H54 (cell line): ENCODE results near the gene ABHD15.

Experiments
- DNase-seq: peaks from one replicate; pipeline ENCODE4 v3.0.0; 2011; ENCODE audit warnings: low spot score, mixed read lengths; ENCODE audit not compliant: insufficient read length
- FAIRE-seq: peaks from 3 replicates; lab custom pipeline; 2011; peaks lifted over from hg19 to GRCh38; lab: Jason Lieb, UNC
- POLR2A ChIP-seq: IDR thresholded peaks from 2 replicates; pipeline ENCODE4 v1.6.1; 2011; ENCODE audit warnings: low read depth, mild to moderate bottlenecking, low read length

ABHD15 gene

GRCh38 chr17:29582772-29583171, 15.9 kb upstream of the ABHD15 start:
- FAIRE-seq (no peak), DNase-seq (no peak)
- TF ChIP-seq POLR2A, result no peak

- no peak for FAIRE-seq
- no peak for DNase-seq
- no peak for TF ChIP-seq POLR2A
These were observed 15.5 kb upstream of the ABHD15 start for GRCh38 chr17:29582254-29582765.

DNA sequence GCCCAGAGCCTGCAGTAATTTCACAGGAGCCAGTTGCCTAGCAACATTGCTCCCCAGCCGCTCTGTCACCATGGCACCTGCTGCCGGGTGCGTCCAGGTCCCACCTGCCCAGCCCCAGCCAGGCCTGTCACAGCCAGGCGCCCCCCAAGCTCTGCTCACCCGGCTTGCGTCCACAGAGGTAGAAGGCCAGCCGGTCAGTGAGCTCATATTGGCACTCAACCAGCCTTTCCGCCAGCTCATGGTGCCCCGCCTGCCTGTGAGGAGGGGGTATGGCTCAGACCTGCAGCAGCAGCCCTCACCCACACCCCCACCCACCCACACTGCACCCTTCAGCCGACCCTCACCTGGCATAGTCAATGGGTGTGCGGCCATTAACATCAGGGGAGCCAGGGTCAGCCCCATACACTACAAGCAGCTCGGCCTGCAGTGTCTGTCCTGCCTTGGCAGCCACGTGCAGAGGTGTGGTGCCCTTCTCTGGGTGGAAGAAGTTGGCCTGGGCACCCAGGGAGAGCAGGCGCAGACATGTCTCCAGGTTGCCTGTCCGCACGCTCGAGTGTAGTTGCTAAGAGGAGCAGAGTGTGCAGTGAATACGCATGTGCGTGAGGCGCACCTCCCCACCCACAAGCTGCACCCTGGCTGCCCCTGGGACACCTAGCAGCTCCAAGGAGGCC, 14.9 kb upstream of the ABHD15 start:
- TF ChIP-seq POLR2A, result no peak
- FAIRE-seq, result no peak
- DNase-seq, result no peak

DNA sequence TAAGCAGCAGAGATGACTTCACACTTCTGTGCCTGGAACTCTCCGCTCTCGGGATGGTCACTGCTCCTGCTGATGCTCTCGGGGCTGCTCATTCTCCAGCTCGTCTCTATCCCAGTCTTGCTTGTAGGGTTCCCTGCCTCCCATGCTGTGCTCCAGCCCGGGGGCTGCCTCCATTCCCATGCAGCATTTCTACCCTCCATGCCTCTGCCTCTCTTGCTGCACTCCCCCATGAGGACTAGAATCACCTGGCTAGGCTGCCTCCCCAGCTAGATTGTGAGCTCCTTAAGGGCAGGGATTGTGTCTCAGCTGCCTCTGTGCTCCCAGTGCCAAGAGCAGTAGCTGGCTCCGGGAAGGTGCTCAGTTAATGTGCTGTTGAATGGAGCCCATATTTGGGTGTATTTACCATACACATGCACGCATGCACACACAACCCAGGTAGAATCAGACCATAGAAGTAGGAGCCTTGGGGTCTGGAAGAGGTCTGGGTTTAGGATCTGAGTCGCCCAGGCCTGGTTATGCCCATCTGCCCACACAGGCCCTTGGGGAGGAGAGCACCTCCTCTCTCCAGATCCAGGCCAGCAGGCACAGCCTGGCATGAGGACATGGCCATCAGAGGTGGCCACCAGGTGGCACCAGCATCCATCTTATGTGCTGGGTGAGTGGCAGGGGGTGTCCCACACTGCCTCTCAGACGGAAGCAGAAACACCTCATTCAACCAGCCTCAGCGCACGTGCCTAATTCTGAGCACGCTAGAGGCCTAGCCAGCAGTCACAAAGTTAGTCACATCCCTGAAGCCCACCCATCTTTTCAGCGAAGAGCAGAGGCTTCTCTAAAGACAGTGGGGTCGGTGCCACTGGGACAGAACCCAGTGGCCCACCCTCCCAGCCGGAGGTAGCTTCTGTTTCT, 13.3 kb upstream of the ABHD15 start:
- FAIRE-seq (no peak), DNase-seq (peak; percentile 79)
- TF ChIP-seq POLR2A, result no peak

- no peak for TF ChIP-seq POLR2A
- no peak for FAIRE-seq
These were observed 12.0 kb upstream of the ABHD15 start for GRCh38 chr17:29578626-29579485.

GRCh38 chr17:29577385-29578211, 10.8 kb upstream of the ABHD15 start:
- DNase-seq (no peak), FAIRE-seq (no peak)
- TF ChIP-seq POLR2A, result no peak

More at GRCh38 chr17:29578626-29579485, 12.0 kb upstream of the ABHD15 start:
- no peak for DNase-seq

DNA sequence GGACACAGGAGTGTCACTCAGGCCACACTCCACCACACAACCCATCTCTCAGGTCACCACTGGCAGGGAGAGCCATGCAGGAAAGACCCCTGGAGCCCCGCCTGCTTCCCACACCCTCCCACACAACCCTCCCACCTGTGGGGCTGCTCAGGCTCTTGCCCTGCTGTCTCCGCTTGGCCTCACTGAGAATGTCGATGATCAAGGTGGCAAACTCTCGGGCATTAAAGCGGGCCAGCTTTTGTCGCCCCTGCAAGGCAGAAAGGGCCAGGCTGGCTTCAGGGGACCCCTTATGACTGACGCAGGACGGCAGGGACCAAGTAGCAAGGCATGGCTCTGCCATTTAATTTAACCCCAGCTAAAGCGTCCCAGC, 10.1 kb upstream of the ABHD15 start:
- FAIRE-seq (no peak), DNase-seq (no peak)
- no peak for TF ChIP-seq POLR2A

GRCh38 chr17:29576214-29577000, 9.6 kb upstream of the ABHD15 start:
- TF ChIP-seq POLR2A, result no peak
- FAIRE-seq (no peak), DNase-seq (no peak)

DNA sequence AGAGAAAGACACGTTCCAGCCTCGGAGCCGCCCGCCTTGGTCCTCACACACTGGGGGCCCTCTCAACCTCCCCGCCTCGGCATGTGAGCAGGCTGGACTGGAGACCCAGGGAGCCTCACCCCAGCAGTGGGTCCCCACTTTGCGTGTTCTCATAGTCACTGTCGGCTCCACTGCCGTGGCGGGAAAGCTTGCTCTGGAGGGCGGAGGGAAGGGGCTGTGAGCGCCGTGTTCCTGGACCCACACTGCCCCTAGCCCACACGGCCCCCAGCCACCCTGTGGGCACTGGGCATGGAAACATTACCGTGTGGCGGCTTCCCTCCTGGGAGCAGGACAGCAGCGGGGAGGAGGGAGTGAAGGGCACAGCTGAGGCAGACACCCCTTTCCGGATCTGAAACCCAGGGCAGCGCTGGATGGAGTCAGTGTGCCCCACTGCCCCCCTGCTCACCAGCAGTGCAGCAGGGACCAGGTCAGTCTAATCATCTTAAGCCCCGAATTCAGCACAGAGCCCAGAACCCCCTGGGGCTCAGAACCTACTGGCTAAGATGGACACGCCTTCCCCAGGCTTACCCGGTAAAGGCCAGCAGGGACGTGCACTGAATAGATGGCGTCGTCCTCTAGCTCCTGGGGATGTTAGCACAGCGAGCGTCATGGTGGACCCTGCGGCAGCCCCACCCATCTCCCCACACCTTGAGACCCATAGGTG, 8.8 kb upstream of the ABHD15 start:
- TF ChIP-seq POLR2A, result no peak
- no peak for FAIRE-seq
- no peak for DNase-seq

GRCh38 chr17:29574732-29575510, 8.1 kb upstream of the ABHD15 start:
- no peak for TF ChIP-seq POLR2A
- FAIRE-seq (no peak), DNase-seq (no peak)

- TF ChIP-seq POLR2A, result no peak
- no peak for FAIRE-seq
- no peak for DNase-seq
These were observed 7.3 kb upstream of the ABHD15 start for GRCh38 chr17:29573871-29574731.
